Suppressor macrophage treated with lipopolysaccharide for 1 hour (primary cell): Measurements from ENCODE around the gene NSA2.

Experiments used
- DNase-seq, 3 donors: peaks; one replicate each; pipeline ENCODE4 v3.0.0-alpha.2; 2020 to 2022

The NSA2 gene

DNA sequence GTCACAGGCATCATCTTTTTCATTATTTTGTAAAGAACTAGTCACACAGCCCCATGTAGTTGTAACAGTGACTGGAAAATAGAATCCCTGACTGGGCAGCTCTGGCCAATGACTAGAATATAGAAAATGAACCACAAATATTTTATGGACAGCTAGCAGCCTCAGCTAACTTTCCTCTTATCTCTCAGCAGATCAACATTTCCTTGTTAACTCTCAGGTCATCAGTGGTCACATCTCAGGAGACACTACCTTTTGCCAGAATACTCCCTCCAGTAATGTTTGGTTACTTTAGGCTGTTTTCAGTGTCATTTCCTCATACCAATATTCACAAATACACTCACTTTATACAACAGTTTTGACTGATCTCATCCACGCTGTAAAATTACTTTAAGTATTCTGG lies 55.2 kb downstream of the NSA2 start:
- no peak for DNase-seq

DNA sequence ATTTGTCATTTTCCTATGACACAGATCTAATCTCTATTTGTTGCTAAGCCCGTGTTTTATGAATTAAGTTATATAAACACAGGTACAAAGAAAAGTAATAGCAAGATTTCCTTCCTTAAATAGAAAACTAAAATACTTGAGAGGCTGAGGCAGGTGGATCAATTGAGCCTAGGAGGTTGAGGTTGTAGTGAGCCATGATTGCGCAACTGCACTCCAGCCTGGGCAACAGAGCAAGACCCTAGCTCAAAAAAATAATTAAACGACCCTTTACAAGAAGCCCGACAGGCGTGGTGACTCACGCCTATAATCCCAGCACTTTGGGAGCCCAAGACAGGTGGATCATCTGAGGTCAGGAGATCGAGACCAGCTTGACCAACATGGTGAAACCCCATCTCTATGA lies 62.4 kb downstream of the NSA2 start:
- no peak for DNase-seq
